HG03060 (cell line): ENCODE measurements around the gene GRIPAP1.
A peak's percentile ranks its signal among the peaks of the same experiment; 100 is the strongest.

Experiments used
- ATAC-seq: cut with Tn5 transposase; IDR thresholded peaks from one replicate; pipeline ENCODE4 v1.9.1; 2021; ENCODE audit warnings: low read depth, moderate number of reproducible peaks; ENCODE audit not compliant: unreplicated experiment

Gene GRIPAP1

GRCh38 chrX:49002091-49002935 lies at the start of gene GRIPAP1:
Gene GRIPAP1, minus strand, starts transcription at chrX:49002264. Its CDS starts 35 bp downstream, at chrX:49002229.
- ATAC-seq = peak; percentile 77

- ATAC-seq = no peak
Observed at GRCh38 chrX:49043987-49044281, 41.9 kb upstream of the GRIPAP1 start.

GRCh38 chrX:49043220-49043986 lies 41.3 kb upstream of the GRIPAP1 start, which contains the start of gene TFE3:
Gene TFE3, minus strand, starts transcription at chrX:49043357. Its CDS starts 131 bp downstream, at chrX:49043226.
- ATAC-seq = peak; percentile 85

- ATAC-seq = no peak
Observed at GRCh38 chrX:49042581-49043219, 40.6 kb upstream of the GRIPAP1 start.

GRCh38 chrX:49041744-49042580 lies 39.9 kb upstream of the GRIPAP1 start:
- ATAC-seq = no peak

- ATAC-seq = no peak
Observed at GRCh38 chrX:49040376-49040955, 38.4 kb upstream of the GRIPAP1 start.

- ATAC-seq = no peak
Observed at GRCh38 chrX:49039598-49040375, 37.7 kb upstream of the GRIPAP1 start.

- ATAC-seq = no peak
Observed at GRCh38 chrX:49037883-49038475, 35.9 kb upstream of the GRIPAP1 start.

GRCh38 chrX:49030283-49030682 lies 28.2 kb upstream of the GRIPAP1 start:
- ATAC-seq = no peak

- ATAC-seq = no peak
Observed at GRCh38 chrX:49029876-49030275, 27.8 kb upstream of the GRIPAP1 start.

GRCh38 chrX:49019599-49020249 lies 17.7 kb upstream of the GRIPAP1 start:
- ATAC-seq = no peak

- ATAC-seq = no peak
Observed at GRCh38 chrX:49019050-49019449, 17.0 kb upstream of the GRIPAP1 start.

- ATAC-seq = no peak
Observed at GRCh38 chrX:49003696-49004095, 1.6 kb upstream of the GRIPAP1 start.

GRCh38 chrX:49001521-49002090 lies 458 bp downstream of the GRIPAP1 start:
- no peak for ATAC-seq

GRCh38 chrX:49000636-49001035 lies 1.4 kb downstream of the GRIPAP1 start:
- ATAC-seq = no peak

- no peak for ATAC-seq
Observed at GRCh38 chrX:48999030-48999429, 3.0 kb downstream of the GRIPAP1 start.

GRCh38 chrX:48998391-48998790 lies 3.7 kb downstream of the GRIPAP1 start:
- ATAC-seq = no peak

GRCh38 chrX:48997865-48998264 lies 4.2 kb downstream of the GRIPAP1 start:
- ATAC-seq = no peak
